Stimulated activated naive CD8-positive, alpha-beta T cell treated with anti-CD3 and anti-CD28 coated beads, Interleukin-15, Interleukin-2, amounts not matched to agents 100 ng/mL and 50 ng/mL, for 24 hours (primary cell): ENCODE measurements around the gene CDH23.

Experiments
- H3K27ac Mint-ChIP-seq: one replicate; pipeline ENCODE4 v1.8.0; 2021; ENCODE audit warnings: mild to moderate bottlenecking, mixed read lengths
- H3K27me3 Mint-ChIP-seq: one replicate; pipeline ENCODE4 v1.8.0; 2021; ENCODE audit warnings: mixed read lengths
- H3K36me3 Mint-ChIP-seq: one replicate; pipeline ENCODE4 v1.8.0; 2021; ENCODE audit warnings: low read depth, mixed read lengths
- H3K4me1 Mint-ChIP-seq: one replicate; pipeline ENCODE4 v1.8.0; 2021; ENCODE audit warnings: low read depth, mixed read lengths
- H3K4me3 Mint-ChIP-seq: one replicate; pipeline ENCODE4 v1.8.0; 2021; ENCODE audit warnings: mild to moderate bottlenecking, mixed read lengths
- H3K9me3 Mint-ChIP-seq: one replicate; pipeline ENCODE4 v1.8.0; 2021; ENCODE audit warnings: mixed read lengths

Gene CDH23

GRCh38 chr10:71606257-71607081 lies 209.7 kb downstream of the CDH23 start:
- H3K9me3 Mint-ChIP-seq = no peaks in the 10 kb centered on the region
- H3K4me1 Mint-ChIP-seq = peaks cover 45% of the 10 kb centered on the region
- no peaks in the 10 kb centered on the region for H3K27me3 Mint-ChIP-seq
- no peak overlapping the region for H3K4me3 Mint-ChIP-seq
- H3K36me3 Mint-ChIP-seq = no peaks in the 10 kb centered on the region
- no peak overlapping the region for H3K27ac Mint-ChIP-seq

DNA sequence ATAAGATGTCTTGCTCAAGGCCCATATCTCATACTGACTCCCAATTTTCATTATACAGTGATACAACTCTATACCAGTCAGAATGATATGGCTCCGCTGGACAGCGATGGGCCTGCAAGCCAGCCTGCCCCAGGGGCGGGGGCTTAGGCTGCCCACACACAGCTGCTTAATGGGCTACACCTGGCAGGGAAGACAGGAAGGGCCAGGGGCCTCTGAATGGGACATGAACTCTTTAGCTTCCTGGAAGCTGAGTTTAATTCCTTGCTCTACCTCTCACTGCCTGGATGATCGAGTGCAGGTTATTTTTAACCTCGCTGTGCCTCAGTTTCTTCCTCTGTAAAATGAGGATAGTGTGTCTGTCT lies 210.3 kb downstream of the CDH23 start:
- Mint-ChIP-seq H3K27me3 (no peaks in the 10 kb centered on the region), H3K4me3 (no peak overlapping the region), H3K4me1 (peaks cover 39% of the 10 kb centered on the region), H3K36me3 (no peaks in the 10 kb centered on the region), H3K27ac (no peak overlapping the region), H3K9me3 (no peaks in the 10 kb centered on the region)

- no peaks in the 10 kb centered on the region for H3K9me3 Mint-ChIP-seq
- no peak overlapping the region for H3K27ac Mint-ChIP-seq
- peaks cover 28% of the 10 kb centered on the region for H3K4me1 Mint-ChIP-seq
- H3K27me3 Mint-ChIP-seq = no peaks in the 10 kb centered on the region
- H3K36me3 Mint-ChIP-seq = no peaks in the 10 kb centered on the region
- H3K4me3 Mint-ChIP-seq = no peak overlapping the region
Measured at GRCh38 chr10:71608819-71609768, 212.4 kb downstream of the CDH23 start.

GRCh38 chr10:71610651-71611050 lies 213.9 kb downstream of the CDH23 start:
- no peak overlapping the region for H3K27ac Mint-ChIP-seq
- H3K27me3 Mint-ChIP-seq = no peaks in the 10 kb centered on the region
- no peak overlapping the region for H3K4me3 Mint-ChIP-seq
- no peaks in the 10 kb centered on the region for H3K9me3 Mint-ChIP-seq
- no peaks in the 10 kb centered on the region for H3K36me3 Mint-ChIP-seq
- H3K4me1 Mint-ChIP-seq = peaks cover 12% of the 10 kb centered on the region

- Mint-ChIP-seq H3K9me3 (no peaks in the 10 kb centered on the region), H3K4me1 (peaks cover 11% of the 10 kb centered on the region), H3K27me3 (no peaks in the 10 kb centered on the region), H3K4me3 (no peak overlapping the region), H3K36me3 (no peaks in the 10 kb centered on the region), H3K27ac (no peak overlapping the region)
Measured at GRCh38 chr10:71611131-71611530, 214.4 kb downstream of the CDH23 start.

DNA sequence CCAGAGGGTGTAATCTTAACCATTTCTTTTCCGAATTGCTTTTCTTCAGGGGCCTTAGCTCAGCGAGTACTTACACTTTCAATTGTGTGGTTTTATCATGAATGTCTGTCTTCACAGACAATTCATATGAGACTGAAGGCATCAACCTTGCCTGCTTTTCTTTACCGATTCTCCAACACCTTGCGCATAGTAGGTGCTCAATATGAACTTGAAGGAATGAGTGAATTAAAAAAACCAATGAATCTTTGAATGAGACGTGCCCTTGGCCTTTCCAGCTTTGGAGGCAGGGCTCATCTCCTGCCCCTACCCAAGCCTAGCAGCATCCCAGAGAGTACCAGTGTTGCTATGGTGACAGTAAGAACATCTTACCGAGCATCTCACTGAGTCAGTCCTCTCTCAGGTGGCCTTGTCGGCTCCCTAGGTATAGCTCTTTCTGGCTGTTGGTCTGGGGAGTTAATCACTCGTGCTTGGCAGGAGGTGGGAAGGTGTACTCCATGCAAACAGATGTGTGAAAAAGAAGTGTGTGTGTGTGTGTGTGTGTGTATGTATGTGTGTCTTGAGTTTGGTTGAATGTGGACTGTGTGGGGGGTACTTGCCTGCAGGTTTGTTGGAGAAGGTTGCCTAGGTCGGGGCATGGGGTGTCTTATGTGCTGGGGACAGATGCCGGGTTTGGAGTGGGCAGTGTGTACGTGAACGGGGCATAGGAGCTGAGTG lies 215.1 kb downstream of the CDH23 start:
- peaks cover 11% of the 10 kb centered on the region for H3K4me1 Mint-ChIP-seq
- no peaks in the 10 kb centered on the region for H3K36me3 Mint-ChIP-seq
- no peak overlapping the region for H3K4me3 Mint-ChIP-seq
- H3K27ac Mint-ChIP-seq = no peak overlapping the region
- no peaks in the 10 kb centered on the region for H3K27me3 Mint-ChIP-seq
- no peaks in the 10 kb centered on the region for H3K9me3 Mint-ChIP-seq

DNA sequence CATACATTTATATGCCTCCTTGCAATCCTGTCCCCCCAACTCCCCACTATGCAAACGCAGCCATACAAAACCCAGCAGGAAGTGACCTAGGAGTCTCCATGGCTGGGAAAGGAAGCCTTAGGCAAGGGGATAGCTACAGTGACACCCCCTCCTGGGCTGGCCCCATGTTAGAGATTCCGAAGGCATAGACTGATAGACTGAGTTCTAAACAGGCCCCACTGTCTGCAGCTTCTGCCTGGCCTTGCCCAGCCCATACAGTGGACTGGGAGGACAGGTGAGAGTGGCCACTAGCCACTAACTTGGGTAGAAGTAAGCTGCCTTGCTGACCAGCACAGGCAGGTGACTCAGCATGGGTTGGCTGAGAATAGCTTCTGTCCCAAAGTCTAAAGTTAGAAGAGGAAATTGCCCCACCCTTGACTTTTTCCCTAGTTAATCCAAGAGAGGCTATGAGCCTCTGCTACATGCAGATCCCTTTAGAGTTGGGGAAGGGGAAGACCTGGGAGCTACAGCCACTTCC lies 216.6 kb downstream of the CDH23 start:
- Mint-ChIP-seq H3K4me3 (no peak overlapping the region), H3K27ac (no peak overlapping the region), H3K36me3 (no peaks in the 10 kb centered on the region), H3K9me3 (no peaks in the 10 kb centered on the region), H3K4me1 (peaks cover 11% of the 10 kb centered on the region), H3K27me3 (no peaks in the 10 kb centered on the region)

DNA sequence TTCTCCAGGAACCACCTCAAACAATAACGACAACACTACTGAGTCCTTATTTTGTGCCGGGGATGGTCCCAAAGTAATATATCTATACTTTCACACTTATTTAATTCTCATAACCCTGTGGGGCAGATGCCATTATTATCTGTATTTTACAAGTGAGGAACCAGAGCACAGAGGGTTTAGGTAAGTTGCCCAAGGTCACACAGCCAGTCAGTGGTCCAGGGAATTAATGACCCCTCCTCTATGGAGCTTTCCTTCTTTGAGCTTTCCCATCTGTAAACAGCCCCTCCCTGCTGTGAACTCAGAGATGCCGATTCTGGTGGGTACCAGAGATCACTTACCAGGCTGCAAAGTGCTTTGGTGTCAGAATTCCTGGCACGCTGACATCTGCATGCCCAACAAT lies 217.2 kb downstream of the CDH23 start:
- Mint-ChIP-seq H3K36me3 (no peaks in the 10 kb centered on the region), H3K4me3 (no peak overlapping the region), H3K27me3 (no peaks in the 10 kb centered on the region), H3K27ac (no peak overlapping the region), H3K4me1 (peaks cover 11% of the 10 kb centered on the region), H3K9me3 (no peaks in the 10 kb centered on the region)

DNA sequence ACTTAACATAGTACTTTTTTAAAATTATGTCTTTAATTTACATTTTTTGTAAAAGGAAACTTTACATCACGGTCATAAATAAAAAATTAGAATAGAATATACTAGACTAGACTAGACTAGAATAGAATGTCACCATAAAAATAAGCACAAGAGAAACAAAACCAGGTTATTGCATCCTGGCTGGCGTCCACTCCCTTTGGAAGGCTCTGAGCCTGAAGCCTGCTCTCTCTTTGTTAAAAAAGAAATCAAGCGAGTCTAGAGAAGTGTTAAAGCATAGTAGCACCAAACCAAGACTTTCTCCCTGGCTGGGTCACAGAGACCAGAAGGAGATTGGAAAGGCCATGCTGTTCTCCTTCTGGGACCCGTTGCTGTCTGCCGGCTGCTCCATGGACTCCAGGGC lies 218.2 kb downstream of the CDH23 start:
- no peaks in the 10 kb centered on the region for H3K36me3 Mint-ChIP-seq
- no peak overlapping the region for H3K27ac Mint-ChIP-seq
- H3K27me3 Mint-ChIP-seq = no peaks in the 10 kb centered on the region
- H3K4me3 Mint-ChIP-seq = no peak overlapping the region
- no peaks in the 10 kb centered on the region for H3K9me3 Mint-ChIP-seq
- peaks cover 8% of the 10 kb centered on the region for H3K4me1 Mint-ChIP-seq

- peaks cover 4% of the 10 kb centered on the region for H3K4me1 Mint-ChIP-seq
- H3K4me3 Mint-ChIP-seq = no peak overlapping the region
- no peaks in the 10 kb centered on the region for H3K27me3 Mint-ChIP-seq
- H3K27ac Mint-ChIP-seq = no peak overlapping the region
- no peaks in the 10 kb centered on the region for H3K36me3 Mint-ChIP-seq
- H3K9me3 Mint-ChIP-seq = no peaks in the 10 kb centered on the region
Measured at GRCh38 chr10:71615538-71616329, 219.0 kb downstream of the CDH23 start.

DNA sequence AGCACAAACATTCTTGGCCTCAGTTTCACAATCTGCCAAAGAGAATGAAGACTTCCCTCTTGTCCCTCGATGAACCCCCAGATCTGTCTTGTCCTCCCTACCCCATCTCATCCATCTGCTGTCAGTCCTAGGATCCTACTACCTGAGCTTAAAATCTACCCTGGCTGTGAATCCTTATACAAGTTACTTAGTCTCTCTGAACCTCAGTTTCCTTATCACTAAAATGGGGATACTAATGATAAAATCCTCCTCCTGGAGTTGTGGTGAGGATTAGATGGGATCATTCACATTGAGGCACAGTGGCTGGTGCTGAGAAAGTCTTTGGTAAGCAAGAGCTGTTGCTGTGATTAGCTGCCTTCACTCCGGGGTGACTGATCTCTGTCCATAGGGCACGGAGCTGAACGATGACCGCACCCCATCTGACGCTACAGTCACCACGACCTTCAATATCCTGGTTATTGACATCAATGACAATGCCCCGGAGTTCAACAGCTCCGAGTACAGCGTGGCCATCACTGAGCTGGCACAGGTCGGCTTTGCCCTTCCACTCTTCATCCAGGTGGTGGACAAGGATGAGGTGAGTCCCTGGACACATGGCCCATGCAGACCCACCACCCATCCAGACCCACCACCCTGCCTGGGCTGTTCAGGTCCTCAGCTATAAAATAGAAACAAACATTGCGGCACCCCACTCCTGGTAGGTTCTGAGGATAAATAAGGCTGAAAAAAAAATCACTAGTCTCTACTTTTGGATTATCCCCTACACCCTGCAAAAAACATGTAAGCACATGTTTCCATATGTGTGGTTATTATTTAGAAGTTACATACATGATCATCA lies 220.3 kb downstream of the CDH23 start:
- no peaks in the 10 kb centered on the region for H3K4me1 Mint-ChIP-seq
- H3K4me3 Mint-ChIP-seq = no peak overlapping the region
- H3K27ac Mint-ChIP-seq = no peak overlapping the region
- no peaks in the 10 kb centered on the region for H3K27me3 Mint-ChIP-seq
- H3K9me3 Mint-ChIP-seq = no peaks in the 10 kb centered on the region
- no peaks in the 10 kb centered on the region for H3K36me3 Mint-ChIP-seq

DNA sequence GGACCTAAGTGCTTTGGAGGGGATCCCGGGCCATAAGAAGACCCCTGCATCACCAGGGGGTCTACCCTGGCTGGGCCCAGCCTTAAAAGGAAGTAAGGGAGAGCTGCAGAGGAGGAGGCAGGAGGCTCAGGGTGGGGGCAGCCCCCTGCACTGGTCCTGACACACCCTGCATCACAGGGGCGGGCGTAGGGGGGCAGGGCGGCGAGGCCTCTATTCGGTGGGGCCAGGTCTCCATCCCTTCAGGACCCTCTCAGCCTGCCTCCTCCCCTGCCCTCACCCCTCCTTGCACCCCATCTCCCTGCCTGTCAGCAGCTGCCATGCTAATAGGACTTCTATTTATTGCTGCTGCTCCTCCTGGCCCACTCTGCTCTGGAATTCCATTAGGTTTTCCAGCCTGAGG lies 221.5 kb downstream of the CDH23 start:
- H3K27me3 Mint-ChIP-seq = no peaks in the 10 kb centered on the region
- H3K36me3 Mint-ChIP-seq = no peaks in the 10 kb centered on the region
- no peak overlapping the region for H3K27ac Mint-ChIP-seq
- no peaks in the 10 kb centered on the region for H3K9me3 Mint-ChIP-seq
- peaks cover 3% of the 10 kb centered on the region for H3K4me1 Mint-ChIP-seq
- no peak overlapping the region for H3K4me3 Mint-ChIP-seq

DNA sequence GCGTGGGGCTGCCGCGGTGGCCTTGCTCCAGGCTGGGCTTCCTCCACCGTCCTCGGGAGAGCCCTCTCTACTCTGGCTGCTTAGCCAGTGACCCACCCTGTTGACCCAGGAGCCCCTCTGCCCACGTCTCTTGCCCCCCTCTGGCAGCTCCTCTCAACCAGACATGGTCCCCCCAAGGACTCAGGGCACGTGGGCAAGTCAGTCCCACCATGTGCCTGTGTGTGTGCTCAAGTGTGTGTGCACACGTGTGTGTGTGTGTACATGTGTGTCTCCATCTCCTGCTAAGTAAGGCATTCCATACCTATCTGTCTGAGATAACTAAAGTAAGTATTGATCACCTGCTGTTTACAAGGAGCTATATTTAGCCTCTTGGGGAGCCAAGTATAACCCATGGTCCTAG lies 221.9 kb downstream of the CDH23 start:
- Mint-ChIP-seq H3K9me3 (no peaks in the 10 kb centered on the region), H3K27me3 (no peaks in the 10 kb centered on the region), H3K36me3 (no peaks in the 10 kb centered on the region), H3K4me3 (no peak overlapping the region), H3K4me1 (peaks cover 3% of the 10 kb centered on the region), H3K27ac (no peak overlapping the region)
